Lung (tissue), 12 donors: Measurements from ENCODE around the gene C15orf62. TPM values are rescaled to one million over a fixed set of nuclear protein-coding genes. Genes with fewer than 3 reads are reported as not detected.
A peak's percentile ranks its signal among the peaks of the same experiment; 100 is the strongest.

Experiments used
- ATAC-seq: fragments of 200-7000 bp; cut with Tn5 transposase; one replicate; pipeline ENCODE4 v1.9.1; 2020; ENCODE audit warnings: moderate number of reproducible peaks; ENCODE audit not compliant: insufficient read depth, low FRiP score
- DNase-seq, 3 donors: peaks; one replicate each; pipeline ENCODE4 v3.0.0-alpha.2; 2013 to 2017
- H3K27ac ChIP-seq, 2 donors: one replicate each; pipeline ENCODE4 v1.5.1; 2013; ENCODE audit warnings: mild to moderate bottlenecking in 2 of 2, moderate library complexity in 2 of 2, control low read depth in 1 of 2, inconsistent platforms in 1 of 2, low read depth in 1 of 2, low read length in 1 of 2
- H3K27me3 ChIP-seq, 3 donors: one replicate each; pipeline ENCODE4 v1.5.1; 2013; ENCODE audit warnings: low read length in 2 of 3; ENCODE audit not compliant: control insufficient read depth in 3 of 3, insufficient read depth in 3 of 3
- H3K36me3 ChIP-seq, 4 donors: one replicate each; pipeline ENCODE4 v1.5.1; 2013; ENCODE audit warnings: low read length in 4 of 4, mild to moderate bottlenecking in 1 of 4, moderate library complexity in 1 of 4; ENCODE audit not compliant: control insufficient read depth in 4 of 4, insufficient read depth in 4 of 4
- H3K4me1 ChIP-seq, 5 donors: one replicate each; pipeline ENCODE4 v1.5.1; 2013; ENCODE audit warnings: low read length in 5 of 5, mild to moderate bottlenecking in 2 of 5, moderate library complexity in 1 of 5; ENCODE audit not compliant: control insufficient read depth in 5 of 5, insufficient read depth in 5 of 5
- H3K4me3 ChIP-seq: one replicate; pipeline ENCODE4 v1.5.1; 2013; ENCODE audit warnings: mild to moderate bottlenecking, control low read depth, moderate library complexity
- H3K9ac ChIP-seq, 2 donors: one replicate each; pipeline ENCODE4 v1.5.1; 2013; ENCODE audit warnings: low read length in 2 of 2, control low read depth in 1 of 2; ENCODE audit not compliant: insufficient read depth in 1 of 2
- H3K9me3 ChIP-seq, 4 donors: one replicate each; pipeline ENCODE4 v1.5.1; 2013; ENCODE audit warnings: low read length in 3 of 4, mild to moderate bottlenecking in 1 of 4, moderate library complexity in 1 of 4; ENCODE audit not compliant: control insufficient read depth in 4 of 4, insufficient read depth in 3 of 4
- CTCF ChIP-seq: IDR thresholded peaks from 2 replicates; pipeline ENCODE4 v1.5.1; 2012; ENCODE audit warnings: mild to moderate bottlenecking; ENCODE audit errors: control extremely low read depth, extremely low read depth
- WGBS, 2 donors: extraction: QIAGEN DNeasy Blood & Tissue Kit; methylation state at CpG; one replicate each; pipeline ENCODE4 v1.1.7; 2013; 5-methylcytosine and 5-hydroxymethylcytosine counted together
- polyA plus RNA-seq, 2 donors: library from polyadenylated mRNA; stranded (reverse); fragments of 200-250 nt; gene quantifications; one replicate each; pipeline ENCODE4 v1.2.1, GENCODE V29; 2013
- total RNA-seq, 2 donors: library from RNA; depleted of rRNA in 1 of 2; stranded (reverse); fragments of >200 nt in 1 of 2; gene quantifications; one replicate each; pipeline ENCODE4 v1.2.1, GENCODE V29; 2014 to 2021
- donor health status: control.
- donor health status: control.
- donor health status: Bipolar disorder and iron deficiency.
- donor health status: healthy.
- donor health status: DM: yes; HTN: yes; CAD: no.

C15orf62 gene
- total and polyA plus RNA-seq, 4 donors: 0.34 to 1.5 (median 0.73) TPM

- 88 to 94% methylated on average over 2 of the region's 2 CpGs for WGBS, 2 donors
- DNase-seq: no peak
- H3K9ac ChIP-seq: no peak overlapping the region
- H3K9me3 ChIP-seq: no peaks in the 10 kb centered on the region
- no peaks in the 10 kb centered on the region for H3K36me3 ChIP-seq
- no peak overlapping the region for H3K27ac ChIP-seq
- H3K27me3 ChIP-seq: no peaks in the 10 kb centered on the region
- no peak for ATAC-seq
- TF ChIP-seq CTCF: no peak
- no peak overlapping the region for H3K4me3 ChIP-seq
- H3K4me1 ChIP-seq: no peaks in the 10 kb centered on the region
Measured at GRCh38 chr15:40722934-40723333, 46.8 kb upstream of the C15orf62 start.

GRCh38 chr15:40723919-40724318 lies 45.9 kb upstream of the C15orf62 start:
- WGBS, 2 donors: 96 to 97% methylated on average over 2 of the region's 2 CpGs
- TF ChIP-seq CTCF: no peak
- Histone ChIP-seq H3K36me3 (no peaks in the 10 kb centered on the region), H3K27me3 (no peaks in the 10 kb centered on the region), H3K4me3 (no peak overlapping the region), H3K9me3 (no peaks in the 10 kb centered on the region), H3K27ac (no peak overlapping the region), H3K4me1 (no peaks in the 10 kb centered on the region), H3K9ac (no peak overlapping the region)
- DNase-seq (no peak), ATAC-seq (no peak)

- Histone ChIP-seq H3K9me3 (no peaks in the 10 kb centered on the region), H3K36me3 (peaks cover 7 to 18% (median 16%) of the 10 kb centered on the region in 4 donors), H3K27ac (peak overlapping the region in 1 of 2 donors; percentile 17), H3K27me3 (no peaks in the 10 kb centered on the region), H3K9ac (no peak overlapping the region), H3K4me1 (no peaks in the 10 kb centered on the region), H3K4me3 (no peak overlapping the region)
- 67 to 83% methylated on average over 3 of the region's 3 CpGs for WGBS, 2 donors
- TF ChIP-seq CTCF: no peak
- ATAC-seq (no peak), DNase-seq (no peak)
Measured at GRCh38 chr15:40731034-40731433, 38.7 kb upstream of the C15orf62 start.

- Histone ChIP-seq H3K27ac (no peak overlapping the region), H3K36me3 (peaks cover 31 to 36% (median 35%) of the 10 kb centered on the region in 4 donors), H3K9ac (no peak overlapping the region), H3K9me3 (no peaks in the 10 kb centered on the region), H3K4me1 (no peaks in the 10 kb centered on the region), H3K27me3 (no peaks in the 10 kb centered on the region), H3K4me3 (no peak overlapping the region)
- WGBS, 2 donors: 94 to 95% methylated on average over 4 of the region's 4 CpGs
- no peak for TF ChIP-seq CTCF
- DNase-seq (no peak), ATAC-seq (no peak)
Measured at GRCh38 chr15:40736575-40736974, 33.2 kb upstream of the C15orf62 start.
